Nephron (organoid): Measurements from ENCODE around the gene LTBR.
A peak's percentile ranks its signal among the peaks of the same experiment; 100 is the strongest.

Source experiments
- H3K27ac Mint-ChIP-seq, 3 experiments: 2 replicates each; pipeline ENCODE4 v1.8.0; 2020; ENCODE audit warnings: mixed read lengths in 3 of 3, mild to moderate bottlenecking in 2 of 3, moderate library complexity in 1 of 3
- H3K27me3 Mint-ChIP-seq: 2 replicates; pipeline ENCODE4 v1.8.0; 2021; ENCODE audit warnings: low read depth, mild to moderate bottlenecking, moderate library complexity, mixed read lengths
- H3K36me3 Mint-ChIP-seq: 2 replicates; pipeline ENCODE4 v1.8.0; 2020; ENCODE audit warnings: low read depth, mixed read lengths
- H3K4me1 Mint-ChIP-seq: 2 replicates; pipeline ENCODE4 v1.8.0; 2020; ENCODE audit warnings: mixed read lengths
- H3K4me3 Mint-ChIP-seq, 3 experiments: 2 replicates each; pipeline ENCODE4 v1.8.0; 2020; ENCODE audit warnings: mild to moderate bottlenecking in 3 of 3, mixed read lengths in 3 of 3, moderate library complexity in 2 of 3
- H3K9me3 Mint-ChIP-seq: 2 replicates; pipeline ENCODE4 v1.8.0; 2020; ENCODE audit warnings: mixed read lengths
- TF ChIP-seq, protein P1 (sequence below), 3 experiments: fragments of 200-600 bp; sonication (generic); IDR thresholded peaks; one replicate each; pipeline ENCODE4 v1.5.0; 2021; ENCODE audit warnings: antibody characterized with exemption in 3 of 3; ENCODE audit not compliant: unreplicated experiment in 3 of 3

The LTBR gene

GRCh38 chr12:6364044-6364374 lies 20.0 kb upstream of the LTBR start:
- Mint-ChIP-seq H3K4me1 (peaks cover 17% of the 10 kb centered on the region), H3K36me3 (no peaks in the 10 kb centered on the region), H3K27ac (peak overlapping the region in 2 of 3 experiments; percentile 7 to 66), H3K27me3 (peaks cover 8% of the 10 kb centered on the region), H3K4me3 (peak overlapping the region; percentile 33 to 77 (median 73)), H3K9me3 (no peaks in the 10 kb centered on the region)
- TF ChIP-seq, protein P1, sequence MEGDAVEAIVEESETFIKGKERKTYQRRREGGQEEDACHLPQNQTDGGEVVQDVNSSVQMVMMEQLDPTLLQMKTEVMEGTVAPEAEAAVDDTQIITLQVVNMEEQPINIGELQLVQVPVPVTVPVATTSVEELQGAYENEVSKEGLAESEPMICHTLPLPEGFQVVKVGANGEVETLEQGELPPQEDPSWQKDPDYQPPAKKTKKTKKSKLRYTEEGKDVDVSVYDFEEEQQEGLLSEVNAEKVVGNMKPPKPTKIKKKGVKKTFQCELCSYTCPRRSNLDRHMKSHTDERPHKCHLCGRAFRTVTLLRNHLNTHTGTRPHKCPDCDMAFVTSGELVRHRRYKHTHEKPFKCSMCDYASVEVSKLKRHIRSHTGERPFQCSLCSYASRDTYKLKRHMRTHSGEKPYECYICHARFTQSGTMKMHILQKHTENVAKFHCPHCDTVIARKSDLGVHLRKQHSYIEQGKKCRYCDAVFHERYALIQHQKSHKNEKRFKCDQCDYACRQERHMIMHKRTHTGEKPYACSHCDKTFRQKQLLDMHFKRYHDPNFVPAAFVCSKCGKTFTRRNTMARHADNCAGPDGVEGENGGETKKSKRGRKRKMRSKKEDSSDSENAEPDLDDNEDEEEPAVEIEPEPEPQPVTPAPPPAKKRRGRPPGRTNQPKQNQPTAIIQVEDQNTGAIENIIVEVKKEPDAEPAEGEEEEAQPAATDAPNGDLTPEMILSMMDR (IDR thresholded peaks at IDR 0.05; ENCODE audit: unreplicated experiment in 3 of 3) = no peak

DNA sequence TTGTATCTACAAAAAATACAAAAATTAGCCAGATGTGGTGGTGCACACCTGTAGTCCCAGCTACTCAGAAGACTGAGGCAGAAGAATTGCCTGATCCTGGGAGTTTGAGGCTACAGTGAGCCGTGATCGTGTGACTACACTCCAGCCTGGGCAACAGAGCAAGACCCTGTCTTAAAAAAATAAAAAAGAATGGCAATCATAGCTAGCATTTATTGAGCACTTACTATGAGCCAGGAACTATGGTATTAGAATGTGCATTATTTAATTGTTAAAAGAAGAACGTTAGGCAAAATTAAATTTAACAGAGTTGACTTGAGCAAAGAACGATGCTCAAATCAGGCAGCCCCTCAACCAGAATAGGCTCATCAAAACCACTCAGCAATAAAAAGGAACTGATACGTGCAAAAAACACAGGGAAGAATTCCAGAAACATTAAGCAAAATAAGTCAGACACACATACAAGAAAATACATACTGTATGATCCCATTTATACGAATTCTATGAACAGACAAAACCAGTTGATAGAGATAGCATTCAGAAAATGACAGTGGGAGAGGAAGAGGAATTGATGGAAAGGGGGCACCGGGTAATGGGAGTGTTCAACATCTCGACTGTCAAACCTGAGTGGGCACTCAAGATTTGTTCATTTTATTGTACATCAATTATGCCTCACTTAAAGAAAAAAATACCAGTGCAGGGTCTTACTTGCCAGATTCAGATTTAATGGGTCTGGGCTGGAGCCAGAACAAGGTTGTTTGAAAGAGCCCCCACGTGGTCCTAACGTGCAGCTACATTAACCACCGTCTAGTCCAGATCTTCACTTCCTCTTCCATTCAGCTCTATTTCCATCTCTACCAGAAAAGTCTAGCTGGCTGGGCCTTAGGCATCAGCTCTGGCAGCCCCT lies 16.6 kb upstream of the LTBR start:
- Mint-ChIP-seq H3K27ac (peak overlapping the region in 2 of 3 experiments; percentile 10 to 53), H3K9me3 (no peaks in the 10 kb centered on the region)
- TF ChIP-seq, protein P1 (IDR thresholded peaks at IDR 0.05; ENCODE audit: unreplicated experiment in 3 of 3) = peak in 1 of 3 experiments; percentile 14

DNA sequence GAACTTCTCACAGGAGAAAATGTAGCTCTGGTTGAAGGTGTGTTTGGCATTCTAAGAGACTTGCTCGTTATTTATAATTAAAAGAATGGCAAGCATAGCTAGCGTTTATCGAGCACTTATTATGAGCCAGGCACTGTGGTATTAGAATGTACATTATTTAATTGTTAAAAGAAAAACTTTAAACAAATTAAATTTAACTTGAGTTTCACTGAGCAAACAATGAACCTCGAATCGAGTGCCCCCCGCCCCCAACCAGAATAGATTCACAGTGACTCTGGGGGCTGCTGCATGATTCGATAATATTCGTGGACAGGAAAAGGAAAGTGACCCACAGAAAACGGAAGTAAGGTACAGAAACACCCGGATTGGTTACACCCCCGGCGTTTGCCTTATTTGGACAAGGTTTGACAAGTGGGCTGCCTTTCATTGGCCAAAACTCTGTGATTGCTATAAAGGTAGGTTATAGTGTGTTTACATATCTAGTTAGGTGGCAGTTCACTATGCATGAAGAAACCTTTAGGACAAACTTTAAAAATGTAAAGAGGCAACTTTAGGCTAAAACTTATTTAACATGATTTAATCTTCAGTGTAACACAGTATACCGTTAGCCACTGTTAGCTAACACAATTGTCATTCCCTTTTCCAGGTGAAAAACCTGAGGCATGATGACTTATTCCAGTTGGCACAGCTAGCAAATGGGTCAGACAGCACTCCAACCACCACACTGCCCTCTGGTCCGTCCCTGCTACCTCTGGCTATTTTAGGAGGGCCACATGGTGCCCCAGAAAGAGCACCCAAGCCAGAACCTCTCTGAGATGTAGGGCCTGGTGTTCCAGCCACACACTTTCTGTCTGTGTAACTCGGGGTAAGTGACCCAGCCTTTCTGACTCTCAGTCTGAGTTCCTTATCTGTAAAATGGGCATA lies 15.7 kb upstream of the LTBR start:
- H3K4me3 Mint-ChIP-seq = no peak overlapping the region
- H3K27me3 Mint-ChIP-seq = peaks cover 11% of the 10 kb centered on the region
- peaks cover 27% of the 10 kb centered on the region for H3K4me1 Mint-ChIP-seq
- TF ChIP-seq, protein P1 (IDR thresholded peaks at IDR 0.05; ENCODE audit: unreplicated experiment in 3 of 3) = no peak
- H3K36me3 Mint-ChIP-seq = no peaks in the 10 kb centered on the region
- H3K9me3 Mint-ChIP-seq = no peaks in the 10 kb centered on the region
- H3K27ac Mint-ChIP-seq = peak overlapping the region in 2 of 3 experiments; percentile 4 to 49

More for the DNA sequence above, 16.6 kb upstream of the LTBR start:
- H3K4me1 Mint-ChIP-seq = peaks cover 18% of the 10 kb centered on the region
- peaks cover 11% of the 10 kb centered on the region for H3K27me3 Mint-ChIP-seq
- H3K36me3 Mint-ChIP-seq = no peaks in the 10 kb centered on the region
- no peak overlapping the region for H3K4me3 Mint-ChIP-seq

- H3K4me3 Mint-ChIP-seq = no peak overlapping the region
- peaks cover 29% of the 10 kb centered on the region for H3K4me1 Mint-ChIP-seq
- H3K36me3 Mint-ChIP-seq = no peaks in the 10 kb centered on the region
- H3K27ac Mint-ChIP-seq = peak overlapping the region; percentile 4 to 49 (median 37)
- no peaks in the 10 kb centered on the region for H3K9me3 Mint-ChIP-seq
- H3K27me3 Mint-ChIP-seq = peaks cover 10% of the 10 kb centered on the region
- TF ChIP-seq, protein P1 (IDR thresholded peaks at IDR 0.05; ENCODE audit: unreplicated experiment in 3 of 3) = no peak
Measured at GRCh38 chr12:6368906-6369525, 14.9 kb upstream of the LTBR start.

DNA sequence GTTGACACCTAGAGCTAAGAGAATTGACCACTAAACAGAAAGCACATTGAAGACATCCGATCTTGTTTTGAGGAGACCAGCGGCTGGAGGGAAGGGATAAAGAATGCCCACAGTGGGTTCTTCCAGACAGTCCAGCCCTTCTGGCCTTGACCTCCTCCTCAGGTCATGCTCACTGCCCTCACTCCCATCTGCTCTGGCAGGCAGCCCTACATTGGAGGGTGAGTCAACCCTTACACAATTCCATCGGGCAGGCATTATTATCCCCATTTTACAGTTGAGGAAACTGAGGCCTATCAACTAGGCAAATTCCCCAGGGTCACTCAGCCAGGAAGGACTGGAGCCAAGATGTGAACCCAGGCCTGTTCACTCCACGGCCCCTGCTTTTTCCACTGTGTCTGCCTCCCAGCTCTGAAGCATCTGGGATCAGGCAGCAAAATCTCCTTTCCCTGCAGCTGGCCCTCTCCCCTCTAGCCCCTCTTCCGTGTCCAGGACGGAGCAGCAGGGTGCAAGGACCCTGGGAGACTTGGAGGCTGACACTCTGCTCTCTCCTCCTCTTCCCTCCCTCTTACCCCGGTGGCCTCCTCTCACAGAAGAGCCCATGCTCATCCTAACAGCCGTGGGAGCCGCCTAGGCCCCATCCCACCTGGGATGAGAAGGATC lies 13.9 kb upstream of the LTBR start:
- peaks cover 32% of the 10 kb centered on the region for H3K4me1 Mint-ChIP-seq
- H3K27me3 Mint-ChIP-seq = peaks cover 7% of the 10 kb centered on the region
- no peaks in the 10 kb centered on the region for H3K9me3 Mint-ChIP-seq
- H3K4me3 Mint-ChIP-seq = no peak overlapping the region
- H3K27ac Mint-ChIP-seq = peak overlapping the region in 2 of 3 experiments; percentile 40 to 59
- H3K36me3 Mint-ChIP-seq = no peaks in the 10 kb centered on the region
- TF ChIP-seq, protein P1 (IDR thresholded peaks at IDR 0.05; ENCODE audit: unreplicated experiment in 3 of 3) = no peak
